Measurements from ENCODE around the gene APOL3.
"Not testable (repeated sequence)": the region's sequence is repeated elsewhere in the genome, so short reads cannot be mapped to it uniquely, and the experiment has no call there.

Gene APOL3

GRCh38 chr22:36160499-36160942 lies at the start of gene APOL3:
Gene APOL3, minus strand, starts transcription at chr22:36160755. Its CDS starts 11,700 bp downstream, at chr22:36149055.
- peak in 1 of 3 donors; percentile 50 for DNase-seq (ENCODE audit: low read depth in 2 of 3, low spot score in 1 of 3)

- no peak for DNase-seq (ENCODE audit: low read depth in 2 of 3, low spot score in 1 of 3)
Measured at GRCh38 chr22:36210224-36210623, 49.7 kb upstream of the APOL3 start.

- not testable (repeated sequence) for DNase-seq (ENCODE audit: low read depth in 2 of 3, low spot score in 1 of 3)
Measured at GRCh38 chr22:36209488-36209908, 48.9 kb upstream of the APOL3 start.

GRCh38 chr22:36208914-36209313 lies 48.4 kb upstream of the APOL3 start:
- DNase-seq (ENCODE audit: low read depth in 2 of 3, low spot score in 1 of 3): no peak

- no peak for DNase-seq (ENCODE audit: low read depth in 2 of 3, low spot score in 1 of 3)
Measured at GRCh38 chr22:36208162-36208765, 47.7 kb upstream of the APOL3 start.

- no peak for DNase-seq (ENCODE audit: low read depth in 2 of 3, low spot score in 1 of 3)
Measured at GRCh38 chr22:36206255-36206654, 45.7 kb upstream of the APOL3 start.

GRCh38 chr22:36205573-36205972 lies 45.0 kb upstream of the APOL3 start:
- not testable (repeated sequence) for DNase-seq (ENCODE audit: low read depth in 2 of 3, low spot score in 1 of 3)

GRCh38 chr22:36204632-36205015 lies 44.1 kb upstream of the APOL3 start:
- DNase-seq (ENCODE audit: low read depth in 2 of 3, low spot score in 1 of 3): no peak

- no peak for DNase-seq (ENCODE audit: low read depth in 2 of 3, low spot score in 1 of 3)
Measured at GRCh38 chr22:36204001-36204631, 43.6 kb upstream of the APOL3 start.

- not testable (repeated sequence) for DNase-seq (ENCODE audit: low read depth in 2 of 3, low spot score in 1 of 3)
Measured at GRCh38 chr22:36203441-36203840, 42.9 kb upstream of the APOL3 start.

- not testable (repeated sequence) for DNase-seq (ENCODE audit: low read depth in 2 of 3, low spot score in 1 of 3)
Measured at GRCh38 chr22:36202906-36203305, 42.4 kb upstream of the APOL3 start.

GRCh38 chr22:36201630-36202319 lies 41.2 kb upstream of the APOL3 start, which contains the start of gene APOL4:
Gene APOL4, minus strand, starts transcription at chr22:36201809. Its CDS starts 75 bp downstream, at chr22:36201734.
- DNase-seq (ENCODE audit: low read depth in 2 of 3, low spot score in 1 of 3): no peak

GRCh38 chr22:36201025-36201424 lies 40.5 kb upstream of the APOL3 start:
- not testable (repeated sequence) for DNase-seq (ENCODE audit: low read depth in 2 of 3, low spot score in 1 of 3)

- no peak for DNase-seq (ENCODE audit: low read depth in 2 of 3, low spot score in 1 of 3)
Measured at GRCh38 chr22:36199001-36199551, 38.5 kb upstream of the APOL3 start.

- DNase-seq (ENCODE audit: low read depth in 2 of 3, low spot score in 1 of 3): no peak
Measured at GRCh38 chr22:36198536-36198935, 38.0 kb upstream of the APOL3 start.

GRCh38 chr22:36197514-36198146 lies 37.1 kb upstream of the APOL3 start:
- no peak for DNase-seq (ENCODE audit: low read depth in 2 of 3, low spot score in 1 of 3)

GRCh38 chr22:36197065-36197440 lies 36.5 kb upstream of the APOL3 start:
- no peak for DNase-seq (ENCODE audit: low read depth in 2 of 3, low spot score in 1 of 3)

GRCh38 chr22:36196254-36197064 lies 35.9 kb upstream of the APOL3 start:
- no peak for DNase-seq (ENCODE audit: low read depth in 2 of 3, low spot score in 1 of 3)

- peak in 1 of 3 donors; percentile 20 for DNase-seq (ENCODE audit: low read depth in 2 of 3, low spot score in 1 of 3)
Measured at GRCh38 chr22:36194971-36195370, 34.4 kb upstream of the APOL3 start.

- DNase-seq (ENCODE audit: low read depth in 2 of 3, low spot score in 1 of 3): no peak
Measured at GRCh38 chr22:36194385-36194784, 33.8 kb upstream of the APOL3 start.

GRCh38 chr22:36193577-36193976 lies 33.0 kb upstream of the APOL3 start:
- no peak for DNase-seq (ENCODE audit: low read depth in 2 of 3, low spot score in 1 of 3)
